HCT116 (cell line): ENCODE measurements around the gene MED14. TPM values are rescaled to one million over a fixed set of nuclear protein-coding genes. Genes with fewer than 3 reads are reported as not detected.

ENCODE experiments used
- ATAC-seq: fragments of 200-7000 bp; cut with Tn5 transposase; 2 replicates; pipeline ENCODE4 v1.9.1; 2020; ENCODE audit warnings: mild to moderate bottlenecking, moderate library complexity
- BruUV-seq: library from RNA; stranded (reverse); fragments of 400-500 nt; replicated peaks from 2 replicates; lab custom pipeline; 2021; lab: Mats Ljungman, UMichigan
- CTCF ChIA-PET: fragments of 300-600 bp; sonication (Branson Sonifier 250); formaldehyde crosslinking; loops from one replicate; lab custom pipeline; 2021; ENCODE audit warnings: antibody characterized with exemption; lab: Charles Lee
- POLR2A ChIA-PET: fragments of 300-600, 350-600 bp; sonication (Branson Sonifier 250); formaldehyde crosslinking; loops from one replicate; lab custom pipeline; 2021; ENCODE audit warnings: antibody characterized with exemption; lab: Charles Lee
- RAD21 ChIA-PET, 2 experiments: fragments of 300-600 bp; sonication (Branson Sonifier 250); formaldehyde crosslinking; loops; one replicate each; lab custom pipeline; 2023; ENCODE audit warnings: low total read pairs in 2 of 2; ENCODE audit not compliant: uncharacterized antibody in 2 of 2, unreplicated experiment in 2 of 2, low non-redundant PET in 1 of 2; lab: Charles Lee
- DNase-seq: peaks from one replicate; pipeline ENCODE4 v3.0.0-alpha.2; 2010; ENCODE audit warnings: low read depth, low spot score
- H2AFZ ChIP-seq: fragments of 200-600 bp; shearing (Covaris generic), sonication (generic); 2 replicates; pipeline ENCODE4 v1.6.1; 2017; ENCODE audit warnings: low read depth, mixed run types, mixed read lengths, antibody characterized with exemption, low read length; ENCODE audit not compliant: poor library complexity, severe bottlenecking
- H3K27ac ChIP-seq: 2 replicates; pipeline ENCODE4 v1.5.1; 2012; ENCODE audit warnings: low read depth, low read length
- H3K27me3 ChIP-seq: fragments of 200-600 bp; sonication (generic); 2 replicates; pipeline ENCODE4 v1.6.1; 2016; ENCODE audit warnings: mixed run types, low read length, mixed read lengths; ENCODE audit not compliant: insufficient read depth
- H3K36me3 ChIP-seq, 2 experiments: fragments of 200-500 bp in 1 of 2; fragments of 200-600 bp in 1 of 2; sonication (Bioruptor generic) in 1 of 2; sonication (generic) in 1 of 2; 2 replicates each; pipeline versions ENCODE4 v1.5.1 to v1.6.1; 2014 to 2016; ENCODE audit warnings: low read length in 2 of 2, inconsistent platforms in 1 of 2, mixed read lengths in 1 of 2, mixed run types in 1 of 2; ENCODE audit not compliant: insufficient read depth in 2 of 2, control insufficient read depth in 1 of 2
- H3K4me1 ChIP-seq, 2 experiments: fragments of 200-600 bp in 1 of 2; sonication (generic) in 1 of 2; 2 replicates each; pipeline versions ENCODE4 v1.5.1 to v1.6.1; 2012 to 2017; ENCODE audit warnings: low read length in 2 of 2, inconsistent platforms in 1 of 2, mild to moderate bottlenecking in 1 of 2, mixed read lengths in 1 of 2, mixed run types in 1 of 2, moderate library complexity in 1 of 2; ENCODE audit not compliant: insufficient read depth in 2 of 2, control insufficient read depth in 1 of 2
- H3K4me2 ChIP-seq: fragments of 200-600 bp; sonication (generic); 2 replicates; pipeline ENCODE4 v1.6.1; 2017; ENCODE audit warnings: mixed run types, low read length, mixed read lengths
- H3K4me3 ChIP-seq, 2 experiments: fragments of 200-600 bp in 1 of 2; sonication (generic) in 1 of 2; replicated peaks in 1 of 2; 2 replicates each; pipeline ENCODE4 v1.5.1; 2011 to 2016; ENCODE audit warnings: low read length in 2 of 2, control low read depth in 1 of 2, low read depth in 1 of 2, mild to moderate bottlenecking in 1 of 2, mixed read lengths in 1 of 2, mixed run types in 1 of 2
- H3K79me2 ChIP-seq: fragments of 200-600 bp; sonication (generic); 2 replicates; pipeline ENCODE4 v1.6.1; 2017; ENCODE audit warnings: mild to moderate bottlenecking, mixed run types, low read length, moderate library complexity, mixed read lengths; ENCODE audit not compliant: insufficient read depth
- H3K9ac ChIP-seq: fragments of 200-600 bp; sonication (generic); 2 replicates; pipeline ENCODE4 v1.6.1; 2016; ENCODE audit warnings: low read length, mixed read lengths
- H3K9me2 ChIP-seq: fragments of 200-600 bp; sonication (generic), shearing (Covaris generic); 2 replicates; pipeline ENCODE4 v1.6.1; 2017; ENCODE audit warnings: mixed run types, mild to moderate bottlenecking, moderate library complexity; ENCODE audit not compliant: insufficient read depth
- H3K9me3 ChIP-seq, 2 experiments: fragments of 200-500 bp in 1 of 2; fragments of 200-600 bp in 1 of 2; sonication (Bioruptor generic) in 1 of 2; sonication (generic) in 1 of 2; 2 replicates each; pipeline ENCODE4 v1.6.1; 2014 to 2017; ENCODE audit warnings: low read length in 2 of 2, mixed read lengths in 2 of 2, inconsistent platforms in 1 of 2, low read depth in 1 of 2, mild to moderate bottlenecking in 1 of 2, mixed run types in 1 of 2, moderate library complexity in 1 of 2; ENCODE audit not compliant: control insufficient read depth in 1 of 2, insufficient read depth in 1 of 2
- H4K20me1 ChIP-seq: fragments of 200-600 bp; sonication (generic), shearing (Covaris generic); 2 replicates; pipeline ENCODE4 v1.6.1; 2017; ENCODE audit warnings: mixed run types, mild to moderate bottlenecking, moderate library complexity; ENCODE audit not compliant: insufficient read depth
- EZH2 ChIP-seq: fragments of 200-600 bp; sonication (generic); IDR thresholded peaks from 2 replicates; pipeline ENCODE4 v1.6.1; 2017; ENCODE audit warnings: antibody characterized with exemption, mixed run types
- MAX ChIP-seq: IDR thresholded peaks from 2 replicates; pipeline ENCODE4 v1.6.1; 2012
- POLR2AphosphoS5 ChIP-seq: IDR thresholded peaks from 2 replicates; pipeline ENCODE4 v1.6.1; 2011; ENCODE audit warnings: mild to moderate bottlenecking, low read depth, low read length, moderate library complexity
- RAD21 ChIP-seq: IDR thresholded peaks from 2 replicates; pipeline ENCODE4 v1.6.1; 2012; ENCODE audit warnings: low read depth, mild to moderate bottlenecking
- REST ChIP-seq: IDR thresholded peaks from 2 replicates; pipeline ENCODE4 v1.6.1; 2012; ENCODE audit warnings: low read depth
- SP1 ChIP-seq: IDR thresholded peaks from 2 replicates; pipeline ENCODE4 v1.6.1; 2012; ENCODE audit warnings: low read depth
- TCF7L2 ChIP-seq: IDR thresholded peaks from 2 replicates; pipeline ENCODE4 v1.7.0; 2011; ENCODE audit warnings: borderline replicate concordance, inconsistent platforms; ENCODE audit not compliant: insufficient read depth, insufficient read length; ENCODE audit errors: extremely low read depth
- YY1 ChIP-seq: IDR thresholded peaks from 2 replicates; pipeline ENCODE4 v1.6.1; 2011; ENCODE audit warnings: low read length, low read depth, moderate library complexity, mild to moderate bottlenecking; ENCODE audit not compliant: insufficient replicate concordance; ENCODE audit errors: extremely low read depth
- ZFX ChIP-seq: fragments of 450-650 bp; IDR thresholded peaks from 2 replicates; pipeline ENCODE4 v1.6.1; 2017
- intact Hi-C: fragments of 100-400 bp; cut with micrococcal nuclease; formaldehyde crosslinking; loops from 2 replicates; pipeline ENCODE4 v1.10.0; 2022
- total RNA-seq: library from RNA; stranded (reverse); gene quantifications from one replicate; pipeline ENCODE4 v1.2.1, GENCODE V29; 2021; ENCODE audit not compliant: unreplicated experiment
- TF ChIP-seq, protein P1 (sequence below): IDR thresholded peaks from 2 replicates; pipeline ENCODE4 v1.6.1; 2012

MED14 gene
- total RNA-seq, 1 experiment from 2014 or later: 51.8 TPM

GRCh38 chrX:40628506-40628905 is 106.8 kb downstream of the MED14 start:
- no peaks in the 10 kb centered on the region for H3K4me1 ChIP-seq
- H3K9me2 ChIP-seq: no peaks in the 10 kb centered on the region
- H3K9me3 ChIP-seq: no peaks in the 10 kb centered on the region
- ATAC-seq (no peak), DNase-seq (no peak)
- no peak overlapping the region for H3K27ac ChIP-seq
- no peaks in the 10 kb centered on the region for H3K27me3 ChIP-seq
- H4K20me1 ChIP-seq: no peaks in the 10 kb centered on the region
- no TSS peak for BruUV-seq
- no peak for TF ChIP-seq ZFX
- no peak overlapping the region for H3K4me2 ChIP-seq
- no peak overlapping the region for H2AFZ ChIP-seq
- H3K4me3 ChIP-seq: no peak overlapping the region
- intact Hi-C loops: no loop called here
- peaks cover 5 to 10% of the 10 kb centered on the region in 2 experiments; a peak in 3 of 4 replicates for H3K36me3 ChIP-seq
- ChIA-PET RAD21 (no interaction called here), CTCF (no interaction called here), POLR2A (no interaction called here)
- H3K9ac ChIP-seq: no peak overlapping the region
- H3K79me2 ChIP-seq: no peaks in the 10 kb centered on the region

- Histone ChIP-seq H3K9me3 (no peaks in the 10 kb centered on the region), H3K9ac (no peak overlapping the region), H3K36me3 (peaks cover 0 to 3% of the 10 kb centered on the region in 2 experiments; a peak in 1 of 4 replicates), H2AFZ (no peak overlapping the region), H3K27ac (no peak overlapping the region), H4K20me1 (no peaks in the 10 kb centered on the region), H3K4me3 (no peak overlapping the region), H3K27me3 (no peaks in the 10 kb centered on the region), H3K4me2 (no peak overlapping the region), H3K4me1 (no peaks in the 10 kb centered on the region), H3K79me2 (no peaks in the 10 kb centered on the region), H3K9me2 (no peaks in the 10 kb centered on the region)
- intact Hi-C loops: no loop called here
- DNase-seq (no peak), ATAC-seq (no peak)
- TF ChIP-seq YY1: no peak
- POLR2A ChIA-PET: no interaction called here
- no TSS peak for BruUV-seq
- RAD21 ChIA-PET: no interaction called here
- CTCF ChIA-PET: no interaction called here
Measured at GRCh38 chrX:40625294-40625693, 110.0 kb downstream of the MED14 start.

DNA sequence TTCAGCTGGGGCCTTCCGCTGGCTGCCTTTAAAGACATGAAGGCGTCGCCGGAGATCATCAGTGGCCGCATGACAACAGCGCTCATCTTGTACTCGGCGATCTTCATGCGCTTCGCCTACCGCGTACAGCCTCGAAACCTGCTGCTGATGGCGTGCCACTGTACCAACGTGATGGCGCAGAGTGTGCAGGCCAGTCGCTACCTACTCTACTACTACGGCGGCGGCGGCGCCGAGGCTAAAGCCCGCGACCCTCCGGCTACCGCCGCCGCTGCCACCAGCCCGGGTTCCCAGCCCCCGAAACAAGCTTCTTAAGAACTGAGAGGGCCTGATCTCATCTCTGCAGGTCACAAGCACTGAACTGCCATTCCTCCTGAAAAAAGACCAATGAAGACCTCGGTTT is 111.7 kb downstream of the MED14 start:
- Histone ChIP-seq H3K4me2 (no peak overlapping the region), H3K9me2 (no peaks in the 10 kb centered on the region), H3K9me3 (no peaks in the 10 kb centered on the region), H4K20me1 (no peaks in the 10 kb centered on the region), H3K4me1 (no peaks in the 10 kb centered on the region), H3K4me3 (no peak overlapping the region), H3K79me2 (no peaks in the 10 kb centered on the region), H3K27ac (no peak overlapping the region), H3K27me3 (no peaks in the 10 kb centered on the region), H2AFZ (no peak overlapping the region), H3K36me3 (peaks cover 0 to 2% of the 10 kb centered on the region in 2 experiments; a peak in 1 of 4 replicates), H3K9ac (no peak overlapping the region)
- DNase-seq (no peak), ATAC-seq (no peak)
- ChIA-PET CTCF (no interaction called here), RAD21 (no interaction called here), POLR2A (no interaction called here)
- intact Hi-C loops: no loop called here
- BruUV-seq: no TSS peak
- TF ChIP-seq MAX: no peak
- TF ChIP-seq TCF7L2: no peak
- no peak for TF ChIP-seq POLR2AphosphoS5
- no peak for TF ChIP-seq ZFX
- TF ChIP-seq, protein P1, sequence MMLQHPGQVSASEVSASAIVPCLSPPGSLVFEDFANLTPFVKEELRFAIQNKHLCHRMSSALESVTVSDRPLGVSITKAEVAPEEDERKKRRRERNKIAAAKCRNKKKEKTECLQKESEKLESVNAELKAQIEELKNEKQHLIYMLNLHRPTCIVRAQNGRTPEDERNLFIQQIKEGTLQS: no peak
- TF ChIP-seq RAD21: no peak
- TF ChIP-seq SP1: no peak
- TF ChIP-seq EZH2: no peak
- TF ChIP-seq REST: no peak
